Measurements from ENCODE around the gene CROCC. TPM values are rescaled to one million over a fixed set of nuclear protein-coding genes. Genes with fewer than 3 reads are reported as not detected.

CROCC gene
- total RNA-seq, 1 donor, result 13.8 TPM

- no peak for DNase-seq (ENCODE audit: low read depth)
Measured at GRCh38 chr1:17011092-17011438, 89.3 kb downstream of the CROCC start.

GRCh38 chr1:17011439-17012307 lies 89.9 kb downstream of the CROCC start, which contains the start of gene ATP13A2:
TSS of gene ATP13A2 (minus strand) at chr1:17011928. CDS start at chr1:17011738, 190 bp downstream.
- peak within 1 kb of the TSS; percentile 73 for H3K4me3 ChIP-seq (ENCODE audit: low read depth, low read length)
- TF ChIP-seq CTCF (IDR thresholded peaks at IDR 0.05; ENCODE audit: insufficient read depth, low read depth, low read length), result no peak
- DNase-seq (ENCODE audit: low read depth), result peak; percentile 62

More at GRCh38 chr1:17011092-17011438, 89.3 kb downstream of the CROCC start:
- no peak for TF ChIP-seq CTCF (IDR thresholded peaks at IDR 0.05; ENCODE audit: insufficient read depth, low read depth, low read length)
- H3K4me3 ChIP-seq (ENCODE audit: low read depth, low read length), result peak overlapping the region; percentile 73

GRCh38 chr1:17012775-17013490 lies 91.2 kb downstream of the CROCC start:
- TF ChIP-seq CTCF (IDR thresholded peaks at IDR 0.05; ENCODE audit: insufficient read depth, low read depth, low read length), result no peak
- no peak for DNase-seq (ENCODE audit: low read depth)

GRCh38 chr1:17013491-17014320 lies 92.0 kb downstream of the CROCC start:
- H3K4me3 ChIP-seq (ENCODE audit: low read depth, low read length), result no peak overlapping the region
- no peak for TF ChIP-seq CTCF (IDR thresholded peaks at IDR 0.05; ENCODE audit: insufficient read depth, low read depth, low read length)
- DNase-seq (ENCODE audit: low read depth), result no peak

More at GRCh38 chr1:17012775-17013490, 91.2 kb downstream of the CROCC start:
- H3K4me3 ChIP-seq (ENCODE audit: low read depth, low read length), result no peak overlapping the region

GRCh38 chr1:17014671-17015567 lies 93.2 kb downstream of the CROCC start:
- no peak overlapping the region for H3K4me3 ChIP-seq (ENCODE audit: low read depth, low read length)

More at GRCh38 chr1:17014671-17015567, 93.2 kb downstream of the CROCC start:
- no peak for DNase-seq (ENCODE audit: low read depth)
- no peak for TF ChIP-seq CTCF (IDR thresholded peaks at IDR 0.05; ENCODE audit: insufficient read depth, low read depth, low read length)

All from fibroblast of villous mesenchyme (primary cell).